HepG2 (cell line): ENCODE measurements around the gene CD320. TPM values are rescaled to one million over a fixed set of nuclear protein-coding genes. Genes with fewer than 3 reads are reported as not detected.

ENCODE experiments used
- FOSL1 ChIP-seq: sonication (generic); formaldehyde crosslinking; IDR thresholded peaks from 2 replicates; pipeline ENCODE4 v1.9.0; 2021; ENCODE audit warnings: missing genetic modification reagents, borderline replicate concordance
- ZFP62 ChIP-seq: sonication (generic); formaldehyde crosslinking; IDR thresholded peaks from 2 replicates; pipeline ENCODE4 v1.4.0; 2020; ENCODE audit warnings: missing genetic modification reagents
- ZMYM3 ChIP-seq: sonication (generic); formaldehyde crosslinking; IDR thresholded peaks from 2 replicates; pipeline ENCODE4 v1.5.1; 2020; ENCODE audit warnings: mild to moderate bottlenecking, missing genetic modification reagents
- ZNF333 ChIP-seq: sonication (generic); formaldehyde crosslinking; IDR thresholded peaks from 2 replicates; pipeline ENCODE4 v1.4.0; 2020; ENCODE audit warnings: mild to moderate bottlenecking, missing genetic modification reagents, borderline replicate concordance
- ZNF44 ChIP-seq: sonication (generic); formaldehyde crosslinking; IDR thresholded peaks from 2 replicates; pipeline ENCODE4 v1.5.1; 2020; ENCODE audit warnings: mild to moderate bottlenecking, missing genetic modification reagents
- ZNF703 ChIP-seq: sonication (generic); formaldehyde crosslinking; IDR thresholded peaks from 2 replicates; pipeline ENCODE4 v1.5.1; 2020; ENCODE audit warnings: missing genetic modification reagents, mild to moderate bottlenecking, moderate library complexity, borderline replicate concordance
- ZNF772 ChIP-seq: sonication (generic); formaldehyde crosslinking; IDR thresholded peaks from 2 replicates; pipeline ENCODE4 v1.5.0; 2020; ENCODE audit warnings: mild to moderate bottlenecking, missing genetic modification reagents
- ZNF780A ChIP-seq: sonication (generic); formaldehyde crosslinking; IDR thresholded peaks from 2 replicates; pipeline ENCODE4 v1.8.0; 2022; ENCODE audit warnings: mild to moderate bottlenecking, missing genetic modification reagents, moderate library complexity
- ZSCAN9 ChIP-seq: IDR thresholded peaks from 2 replicates; pipeline ENCODE4 v1.6.1; 2016; ENCODE audit warnings: borderline replicate concordance
- polyA plus RNA-seq, 8 experiments: library from polyadenylated mRNA; depleted of rRNA in 3 of 8; stranded (reverse) in 7 of 8; unstranded in 1 of 8; fragments of >200 nt; fragmentation: Illumina TruSeq in 4 of 8; extraction: Trizol in 4 of 8; gene quantifications; 2 replicates each; pipeline versions ENCODE4 v1.2.1 to v1.2.3, GENCODE V29; 2011 to 2016; ENCODE audit warnings: low read depth in 4 of 8, missing spikeins in 1 of 8, mixed read lengths in 1 of 8; ENCODE audit not compliant: insufficient read depth in 1 of 8
- total RNA-seq, 5 experiments: library from RNA; depleted of rRNA; stranded (reverse); fragments of >200 nt; fragmentation: Illumina TruSeq; extraction: Trizol; gene quantifications; 2 replicates each; pipeline ENCODE4 v1.2.3, GENCODE V29; 2016; ENCODE audit warnings: low read depth in 1 of 5
- TF ChIP-seq, protein P1 (sequence below): sonication (generic); formaldehyde crosslinking; IDR thresholded peaks from 2 replicates; pipeline ENCODE4 v1.5.1; 2020; ENCODE audit warnings: mild to moderate bottlenecking, missing genetic modification reagents, borderline replicate concordance
- TF ChIP-seq, protein P2 (sequence below): IDR thresholded peaks from 2 replicates; pipeline ENCODE4 v1.6.1; 2016; ENCODE audit warnings: missing genetic modification reagents, missing compliant biosample characterization
- TF ChIP-seq, protein P3 (sequence below): sonication (generic); formaldehyde crosslinking; IDR thresholded peaks from 2 replicates; pipeline ENCODE4 v1.5.0; 2020; ENCODE audit warnings: missing genetic modification reagents, mild to moderate bottlenecking, borderline replicate concordance
- TF ChIP-seq, protein P4 (sequence below): sonication (generic); formaldehyde crosslinking; IDR thresholded peaks from 2 replicates; pipeline ENCODE4 v1.4.0; 2020; ENCODE audit warnings: mild to moderate bottlenecking, missing genetic modification reagents
- TF ChIP-seq, protein P5 (sequence below): sonication (generic); formaldehyde crosslinking; IDR thresholded peaks from 2 replicates; pipeline ENCODE4 v1.5.0; 2020; ENCODE audit warnings: mild to moderate bottlenecking, missing genetic modification reagents

Gene CD320
- total and polyA plus RNA-seq, 2 of the 13 experiments (the other 11 are each of a cell fraction or from before 2014, with no cell fraction given): 83.1 to 99.9 TPM

DNA sequence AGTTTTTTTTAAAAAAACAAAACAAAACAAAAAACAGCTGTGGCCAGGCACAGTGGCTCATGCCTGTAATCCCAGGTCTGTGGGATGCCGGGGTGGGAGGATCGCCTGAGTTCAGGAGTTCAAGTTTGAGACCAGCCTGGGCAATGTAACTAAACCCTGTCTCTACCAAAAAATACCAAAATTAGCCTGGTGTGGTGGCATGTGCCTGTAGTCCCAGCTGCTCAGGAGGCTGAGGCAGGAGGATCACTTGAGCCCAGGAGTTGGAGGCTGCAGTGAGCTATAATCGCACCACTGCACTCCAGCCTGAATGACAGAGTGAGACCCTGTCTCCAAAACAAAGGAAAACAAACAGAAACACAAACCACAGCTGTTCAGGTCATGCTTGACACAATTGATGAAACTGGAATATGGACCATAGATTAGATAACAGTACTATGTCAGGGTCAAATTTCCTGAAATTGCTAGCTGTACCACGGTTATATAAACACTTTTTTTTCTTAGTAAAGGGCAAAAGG lies 48.9 kb upstream of the CD320 start (continued):
- TF ChIP-seq, protein P1, sequence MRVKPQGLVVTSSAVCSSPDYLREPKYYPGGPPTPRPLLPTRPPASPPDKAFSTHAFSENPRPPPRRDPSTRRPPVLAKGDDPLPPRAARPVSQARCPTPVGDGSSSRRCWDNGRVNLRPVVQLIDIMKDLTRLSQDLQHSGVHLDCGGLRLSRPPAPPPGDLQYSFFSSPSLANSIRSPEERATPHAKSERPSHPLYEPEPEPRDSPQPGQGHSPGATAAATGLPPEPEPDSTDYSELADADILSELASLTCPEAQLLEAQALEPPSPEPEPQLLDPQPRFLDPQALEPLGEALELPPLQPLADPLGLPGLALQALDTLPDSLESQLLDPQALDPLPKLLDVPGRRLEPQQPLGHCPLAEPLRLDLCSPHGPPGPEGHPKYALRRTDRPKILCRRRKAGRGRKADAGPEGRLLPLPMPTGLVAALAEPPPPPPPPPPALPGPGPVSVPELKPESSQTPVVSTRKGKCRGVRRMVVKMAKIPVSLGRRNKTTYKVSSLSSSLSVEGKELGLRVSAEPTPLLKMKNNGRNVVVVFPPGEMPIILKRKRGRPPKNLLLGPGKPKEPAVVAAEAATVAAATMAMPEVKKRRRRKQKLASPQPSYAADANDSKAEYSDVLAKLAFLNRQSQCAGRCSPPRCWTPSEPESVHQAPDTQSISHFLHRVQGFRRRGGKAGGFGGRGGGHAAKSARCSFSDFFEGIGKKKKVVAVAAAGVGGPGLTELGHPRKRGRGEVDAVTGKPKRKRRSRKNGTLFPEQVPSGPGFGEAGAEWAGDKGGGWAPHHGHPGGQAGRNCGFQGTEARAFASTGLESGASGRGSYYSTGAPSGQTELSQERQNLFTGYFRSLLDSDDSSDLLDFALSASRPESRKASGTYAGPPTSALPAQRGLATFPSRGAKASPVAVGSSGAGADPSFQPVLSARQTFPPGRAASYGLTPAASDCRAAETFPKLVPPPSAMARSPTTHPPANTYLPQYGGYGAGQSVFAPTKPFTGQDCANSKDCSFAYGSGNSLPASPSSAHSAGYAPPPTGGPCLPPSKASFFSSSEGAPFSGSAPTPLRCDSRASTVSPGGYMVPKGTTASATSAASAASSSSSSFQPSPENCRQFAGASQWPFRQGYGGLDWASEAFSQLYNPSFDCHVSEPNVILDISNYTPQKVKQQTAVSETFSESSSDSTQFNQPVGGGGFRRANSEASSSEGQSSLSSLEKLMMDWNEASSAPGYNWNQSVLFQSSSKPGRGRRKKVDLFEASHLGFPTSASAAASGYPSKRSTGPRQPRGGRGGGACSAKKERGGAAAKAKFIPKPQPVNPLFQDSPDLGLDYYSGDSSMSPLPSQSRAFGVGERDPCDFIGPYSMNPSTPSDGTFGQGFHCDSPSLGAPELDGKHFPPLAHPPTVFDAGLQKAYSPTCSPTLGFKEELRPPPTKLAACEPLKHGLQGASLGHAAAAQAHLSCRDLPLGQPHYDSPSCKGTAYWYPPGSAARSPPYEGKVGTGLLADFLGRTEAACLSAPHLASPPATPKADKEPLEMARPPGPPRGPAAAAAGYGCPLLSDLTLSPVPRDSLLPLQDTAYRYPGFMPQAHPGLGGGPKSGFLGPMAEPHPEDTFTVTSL: peak; percentile 86
- TF ChIP-seq ZFP62 (CRISPR knock-in tag) (no peak), FOSL1 (no peak), ZNF772 (CRISPR knock-in tag) (peak; percentile 84), ZNF44 (CRISPR knock-in tag) (no peak), ZNF703 (peak; percentile 37; the same call in 1 of the 2 replicates), ZNF780A (CRISPR knock-in tag) (no peak), ZSCAN9 (CRISPR knock-in tag) (0 out of 2 replicates have a peak, but pooled peaks have one; percentile 18), ZMYM3 (CRISPR knock-in tag) (peak; percentile 100), ZNF333 (CRISPR knock-in tag) (no peak)
- TF ChIP-seq, protein P2, sequence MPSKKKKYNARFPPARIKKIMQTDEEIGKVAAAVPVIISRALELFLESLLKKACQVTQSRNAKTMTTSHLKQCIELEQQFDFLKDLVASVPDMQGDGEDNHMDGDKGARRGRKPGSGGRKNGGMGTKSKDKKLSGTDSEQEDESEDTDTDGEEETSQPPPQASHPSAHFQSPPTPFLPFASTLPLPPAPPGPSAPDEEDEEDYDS (CRISPR knock-in tag): 0 out of 2 replicates have a peak, but pooled peaks have one; percentile 36
- TF ChIP-seq, protein P3, sequence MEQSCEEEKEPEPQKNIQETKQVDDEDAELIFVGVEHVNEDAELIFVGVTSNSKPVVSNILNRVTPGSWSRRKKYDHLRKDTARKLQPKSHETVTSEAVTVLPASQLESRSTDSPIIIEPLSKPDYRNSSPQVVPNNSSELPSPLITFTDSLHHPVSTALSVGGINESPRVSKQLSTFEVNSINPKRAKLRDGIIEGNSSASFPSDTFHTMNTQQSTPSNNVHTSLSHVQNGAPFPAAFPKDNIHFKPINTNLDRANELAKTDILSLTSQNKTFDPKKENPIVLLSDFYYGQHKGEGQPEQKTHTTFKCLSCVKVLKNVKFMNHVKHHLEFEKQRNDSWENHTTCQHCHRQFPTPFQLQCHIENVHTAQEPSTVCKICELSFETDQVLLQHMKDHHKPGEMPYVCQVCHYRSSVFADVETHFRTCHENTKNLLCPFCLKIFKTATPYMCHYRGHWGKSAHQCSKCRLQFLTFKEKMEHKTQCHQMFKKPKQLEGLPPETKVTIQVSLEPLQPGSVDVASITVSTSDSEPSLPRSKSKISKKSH: no peak
- TF ChIP-seq, protein P4, sequence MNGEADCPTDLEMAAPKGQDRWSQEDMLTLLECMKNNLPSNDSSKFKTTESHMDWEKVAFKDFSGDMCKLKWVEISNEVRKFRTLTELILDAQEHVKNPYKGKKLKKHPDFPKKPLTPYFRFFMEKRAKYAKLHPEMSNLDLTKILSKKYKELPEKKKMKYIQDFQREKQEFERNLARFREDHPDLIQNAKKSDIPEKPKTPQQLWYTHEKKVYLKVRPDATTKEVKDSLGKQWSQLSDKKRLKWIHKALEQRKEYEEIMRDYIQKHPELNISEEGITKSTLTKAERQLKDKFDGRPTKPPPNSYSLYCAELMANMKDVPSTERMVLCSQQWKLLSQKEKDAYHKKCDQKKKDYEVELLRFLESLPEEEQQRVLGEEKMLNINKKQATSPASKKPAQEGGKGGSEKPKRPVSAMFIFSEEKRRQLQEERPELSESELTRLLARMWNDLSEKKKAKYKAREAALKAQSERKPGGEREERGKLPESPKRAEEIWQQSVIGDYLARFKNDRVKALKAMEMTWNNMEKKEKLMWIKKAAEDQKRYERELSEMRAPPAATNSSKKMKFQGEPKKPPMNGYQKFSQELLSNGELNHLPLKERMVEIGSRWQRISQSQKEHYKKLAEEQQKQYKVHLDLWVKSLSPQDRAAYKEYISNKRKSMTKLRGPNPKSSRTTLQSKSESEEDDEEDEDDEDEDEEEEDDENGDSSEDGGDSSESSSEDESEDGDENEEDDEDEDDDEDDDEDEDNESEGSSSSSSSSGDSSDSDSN: peak; percentile 44; the same call in 1 of the 2 replicates
- TF ChIP-seq, protein P5, sequence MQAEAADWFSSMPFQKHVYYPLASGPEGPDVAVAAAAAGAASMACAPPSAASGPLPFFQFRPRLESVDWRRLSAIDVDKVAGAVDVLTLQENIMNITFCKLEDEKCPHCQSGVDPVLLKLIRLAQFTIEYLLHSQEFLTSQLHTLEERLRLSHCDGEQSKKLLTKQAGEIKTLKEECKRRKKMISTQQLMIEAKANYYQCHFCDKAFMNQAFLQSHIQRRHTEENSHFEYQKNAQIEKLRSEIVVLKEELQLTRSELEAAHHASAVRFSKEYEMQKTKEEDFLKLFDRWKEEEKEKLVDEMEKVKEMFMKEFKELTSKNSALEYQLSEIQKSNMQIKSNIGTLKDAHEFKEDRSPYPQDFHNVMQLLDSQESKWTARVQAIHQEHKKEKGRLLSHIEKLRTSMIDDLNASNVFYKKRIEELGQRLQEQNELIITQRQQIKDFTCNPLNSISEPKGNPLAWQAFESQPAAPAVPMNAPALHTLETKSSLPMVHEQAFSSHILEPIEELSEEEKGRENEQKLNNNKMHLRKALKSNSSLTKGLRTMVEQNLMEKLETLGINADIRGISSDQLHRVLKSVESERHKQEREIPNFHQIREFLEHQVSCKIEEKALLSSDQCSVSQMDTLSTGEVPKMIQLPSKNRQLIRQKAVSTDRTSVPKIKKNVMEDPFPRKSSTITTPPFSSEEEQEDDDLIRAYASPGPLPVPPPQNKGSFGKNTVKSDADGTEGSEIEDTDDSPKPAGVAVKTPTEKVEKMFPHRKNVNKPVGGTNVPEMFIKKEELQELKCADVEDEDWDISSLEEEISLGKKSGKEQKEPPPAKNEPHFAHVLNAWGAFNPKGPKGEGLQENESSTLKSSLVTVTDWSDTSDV (CRISPR knock-in tag): no peak
